Measurements from ENCODE around the gene MICU1. TPM values are rescaled to one million over a fixed set of nuclear protein-coding genes. Genes with fewer than 3 reads are reported as not detected.
A peak's percentile ranks its signal among the peaks of the same experiment; 100 is the strongest.

Gene MICU1
- total and polyA plus RNA-seq, 2 of the 13 experiments (the other 11 are each of a cell fraction or from before 2014, with no cell fraction given), result 32.5 to 56.1 TPM

DNA sequence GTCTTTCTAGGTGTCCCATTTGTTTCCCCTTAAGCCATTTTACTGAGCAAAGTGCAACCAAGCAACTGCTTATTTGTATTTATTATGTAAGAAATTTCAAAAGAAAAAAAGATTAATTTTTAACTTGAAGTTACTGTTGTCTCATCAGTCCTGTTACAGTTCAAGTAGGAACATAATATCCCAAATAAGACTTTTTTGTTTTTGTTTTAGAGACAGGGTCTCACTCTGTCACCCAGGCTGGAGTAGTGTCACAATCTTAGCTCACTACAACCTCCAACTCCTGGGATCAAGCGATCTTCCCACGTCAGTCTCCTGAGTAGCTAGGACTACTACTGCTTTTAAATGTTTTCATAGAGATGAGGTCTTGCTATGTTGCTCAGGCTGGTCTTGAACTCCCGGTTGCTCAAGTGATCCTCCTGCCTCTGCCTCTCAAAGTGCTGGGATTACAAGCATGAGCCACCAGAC is 101.9 kb downstream of the MICU1 start (continued):
- TF ChIP-seq, protein P1, sequence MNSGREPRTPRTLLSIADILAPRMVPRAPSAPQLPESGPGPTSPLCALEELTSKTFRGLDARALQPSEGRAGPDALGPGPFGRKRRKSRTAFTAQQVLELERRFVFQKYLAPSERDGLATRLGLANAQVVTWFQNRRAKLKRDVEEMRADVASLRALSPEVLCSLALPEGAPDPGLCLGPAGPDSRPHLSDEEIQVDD (CRISPR knock-in tag; IDR thresholded peaks at IDR 0.05; ENCODE audit: borderline replicate concordance), result no peak
- TF ChIP-seq HCFC1 (IDR thresholded peaks at IDR 0.05; ENCODE audit: low read depth, low read length) (no peak), ZNF569 (CRISPR knock-in tag; IDR thresholded peaks at IDR 0.05; ENCODE audit: borderline replicate concordance) (no peak), ZSCAN22 (CRISPR knock-in tag; IDR thresholded peaks at IDR 0.05) (no peak), POLR2A (IDR thresholded peaks at IDR 0.05; ENCODE audit: insufficient read depth in 1 of 2, low read depth in 2 of 2, low read length in 2 of 2) (0 out of 4 replicates have a peak, but pooled peaks of 1 of the 2 experiments have one; percentile 34), CREB1 (IDR thresholded peaks at IDR 0.05) (no peak), CREB1 (CRISPR knock-in tag; IDR thresholded peaks at IDR 0.05) (0 out of 2 replicates have a peak, but pooled peaks have one; percentile 17), ETV6 (CRISPR knock-in tag; conservative IDR thresholded peaks at IDR 0.05) (no peak), CEBPG (CRISPR knock-in tag; IDR thresholded peaks at IDR 0.05) (peak; percentile 50), RFXAP (CRISPR knock-in tag; IDR thresholded peaks at IDR 0.05; ENCODE audit: borderline replicate concordance) (no peak), BCL6 (CRISPR knock-in tag; IDR thresholded peaks at IDR 0.05) (no peak)
- TF ChIP-seq, protein P2, sequence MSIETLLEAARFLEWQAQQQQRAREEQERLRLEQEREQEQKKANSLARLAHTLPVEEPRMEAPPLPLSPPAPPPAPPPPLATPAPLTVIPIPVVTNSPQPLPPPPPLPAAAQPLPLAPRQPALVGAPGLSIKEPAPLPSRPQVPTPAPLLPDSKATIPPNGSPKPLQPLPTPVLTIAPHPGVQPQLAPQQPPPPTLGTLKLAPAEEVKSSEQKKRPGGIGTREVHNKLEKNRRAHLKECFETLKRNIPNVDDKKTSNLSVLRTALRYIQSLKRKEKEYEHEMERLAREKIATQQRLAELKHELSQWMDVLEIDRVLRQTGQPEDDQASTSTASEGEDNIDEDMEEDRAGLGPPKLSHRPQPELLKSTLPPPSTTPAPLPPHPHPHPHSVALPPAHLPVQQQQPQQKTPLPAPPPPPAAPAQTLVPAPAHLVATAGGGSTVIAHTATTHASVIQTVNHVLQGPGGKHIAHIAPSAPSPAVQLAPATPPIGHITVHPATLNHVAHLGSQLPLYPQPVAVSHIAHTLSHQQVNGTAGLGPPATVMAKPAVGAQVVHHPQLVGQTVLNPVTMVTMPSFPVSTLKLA (IDR thresholded peaks at IDR 0.05), result no peak
- TF ChIP-seq, protein P3, sequence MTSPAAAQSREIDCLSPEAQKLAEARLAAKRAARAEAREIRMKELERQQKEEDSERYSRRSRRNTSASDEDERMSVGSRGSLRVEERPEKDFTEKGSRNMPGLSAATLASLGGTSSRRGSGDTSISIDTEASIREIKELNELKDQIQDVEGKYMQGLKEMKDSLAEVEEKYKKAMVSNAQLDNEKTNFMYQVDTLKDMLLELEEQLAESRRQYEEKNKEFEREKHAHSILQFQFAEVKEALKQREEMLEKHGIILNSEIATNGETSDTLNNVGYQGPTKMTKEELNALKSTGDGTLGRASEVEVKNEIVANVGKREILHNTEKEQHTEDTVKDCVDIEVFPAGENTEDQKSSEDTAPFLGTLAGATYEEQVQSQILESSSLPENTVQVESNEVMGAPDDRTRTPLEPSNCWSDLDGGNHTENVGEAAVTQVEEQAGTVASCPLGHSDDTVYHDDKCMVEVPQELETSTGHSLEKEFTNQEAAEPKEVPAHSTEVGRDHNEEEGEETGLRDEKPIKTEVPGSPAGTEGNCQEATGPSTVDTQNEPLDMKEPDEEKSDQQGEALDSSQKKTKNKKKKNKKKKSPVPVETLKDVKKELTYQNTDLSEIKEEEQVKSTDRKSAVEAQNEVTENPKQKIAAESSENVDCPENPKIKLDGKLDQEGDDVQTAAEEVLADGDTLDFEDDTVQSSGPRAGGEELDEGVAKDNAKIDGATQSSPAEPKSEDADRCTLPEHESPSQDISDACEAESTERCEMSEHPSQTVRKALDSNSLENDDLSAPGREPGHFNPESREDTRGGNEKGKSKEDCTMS (CRISPR knock-in tag; conservative IDR thresholded peaks at IDR 0.05), result no peak
- TF ChIP-seq, protein P4, sequence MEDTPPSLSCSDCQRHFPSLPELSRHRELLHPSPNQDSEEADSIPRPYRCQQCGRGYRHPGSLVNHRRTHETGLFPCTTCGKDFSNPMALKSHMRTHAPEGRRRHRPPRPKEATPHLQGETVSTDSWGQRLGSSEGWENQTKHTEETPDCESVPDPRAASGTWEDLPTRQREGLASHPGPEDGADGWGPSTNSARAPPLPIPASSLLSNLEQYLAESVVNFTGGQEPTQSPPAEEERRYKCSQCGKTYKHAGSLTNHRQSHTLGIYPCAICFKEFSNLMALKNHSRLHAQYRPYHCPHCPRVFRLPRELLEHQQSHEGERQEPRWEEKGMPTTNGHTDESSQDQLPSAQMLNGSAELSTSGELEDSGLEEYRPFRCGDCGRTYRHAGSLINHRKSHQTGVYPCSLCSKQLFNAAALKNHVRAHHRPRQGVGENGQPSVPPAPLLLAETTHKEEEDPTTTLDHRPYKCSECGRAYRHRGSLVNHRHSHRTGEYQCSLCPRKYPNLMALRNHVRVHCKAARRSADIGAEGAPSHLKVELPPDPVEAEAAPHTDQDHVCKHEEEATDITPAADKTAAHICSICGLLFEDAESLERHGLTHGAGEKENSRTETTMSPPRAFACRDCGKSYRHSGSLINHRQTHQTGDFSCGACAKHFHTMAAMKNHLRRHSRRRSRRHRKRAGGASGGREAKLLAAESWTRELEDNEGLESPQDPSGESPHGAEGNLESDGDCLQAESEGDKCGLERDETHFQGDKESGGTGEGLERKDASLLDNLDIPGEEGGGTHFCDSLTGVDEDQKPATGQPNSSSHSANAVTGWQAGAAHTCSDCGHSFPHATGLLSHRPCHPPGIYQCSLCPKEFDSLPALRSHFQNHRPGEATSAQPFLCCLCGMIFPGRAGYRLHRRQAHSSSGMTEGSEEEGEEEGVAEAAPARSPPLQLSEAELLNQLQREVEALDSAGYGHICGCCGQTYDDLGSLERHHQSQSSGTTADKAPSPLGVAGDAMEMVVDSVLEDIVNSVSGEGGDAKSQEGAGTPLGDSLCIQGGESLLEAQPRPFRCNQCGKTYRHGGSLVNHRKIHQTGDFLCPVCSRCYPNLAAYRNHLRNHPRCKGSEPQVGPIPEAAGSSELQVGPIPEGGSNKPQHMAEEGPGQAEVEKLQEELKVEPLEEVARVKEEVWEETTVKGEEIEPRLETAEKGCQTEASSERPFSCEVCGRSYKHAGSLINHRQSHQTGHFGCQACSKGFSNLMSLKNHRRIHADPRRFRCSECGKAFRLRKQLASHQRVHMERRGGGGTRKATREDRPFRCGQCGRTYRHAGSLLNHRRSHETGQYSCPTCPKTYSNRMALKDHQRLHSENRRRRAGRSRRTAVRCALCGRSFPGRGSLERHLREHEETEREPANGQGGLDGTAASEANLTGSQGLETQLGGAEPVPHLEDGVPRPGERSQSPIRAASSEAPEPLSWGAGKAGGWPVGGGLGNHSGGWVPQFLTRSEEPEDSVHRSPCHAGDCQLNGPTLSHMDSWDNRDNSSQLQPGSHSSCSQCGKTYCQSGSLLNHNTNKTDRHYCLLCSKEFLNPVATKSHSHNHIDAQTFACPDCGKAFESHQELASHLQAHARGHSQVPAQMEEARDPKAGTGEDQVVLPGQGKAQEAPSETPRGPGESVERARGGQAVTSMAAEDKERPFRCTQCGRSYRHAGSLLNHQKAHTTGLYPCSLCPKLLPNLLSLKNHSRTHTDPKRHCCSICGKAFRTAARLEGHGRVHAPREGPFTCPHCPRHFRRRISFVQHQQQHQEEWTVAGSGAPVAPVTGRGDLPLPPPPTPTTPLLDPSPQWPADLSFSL (CRISPR knock-in tag; IDR thresholded peaks at IDR 0.05), result no peak
- TF ChIP-seq, protein P5, sequence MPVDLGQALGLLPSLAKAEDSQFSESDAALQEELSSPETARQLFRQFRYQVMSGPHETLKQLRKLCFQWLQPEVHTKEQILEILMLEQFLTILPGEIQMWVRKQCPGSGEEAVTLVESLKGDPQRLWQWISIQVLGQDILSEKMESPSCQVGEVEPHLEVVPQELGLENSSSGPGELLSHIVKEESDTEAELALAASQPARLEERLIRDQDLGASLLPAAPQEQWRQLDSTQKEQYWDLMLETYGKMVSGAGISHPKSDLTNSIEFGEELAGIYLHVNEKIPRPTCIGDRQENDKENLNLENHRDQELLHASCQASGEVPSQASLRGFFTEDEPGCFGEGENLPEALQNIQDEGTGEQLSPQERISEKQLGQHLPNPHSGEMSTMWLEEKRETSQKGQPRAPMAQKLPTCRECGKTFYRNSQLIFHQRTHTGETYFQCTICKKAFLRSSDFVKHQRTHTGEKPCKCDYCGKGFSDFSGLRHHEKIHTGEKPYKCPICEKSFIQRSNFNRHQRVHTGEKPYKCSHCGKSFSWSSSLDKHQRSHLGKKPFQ (CRISPR knock-in tag; IDR thresholded peaks at IDR 0.05; ENCODE audit: insufficient replicate concordance), result no peak
- TF ChIP-seq, protein P6, sequence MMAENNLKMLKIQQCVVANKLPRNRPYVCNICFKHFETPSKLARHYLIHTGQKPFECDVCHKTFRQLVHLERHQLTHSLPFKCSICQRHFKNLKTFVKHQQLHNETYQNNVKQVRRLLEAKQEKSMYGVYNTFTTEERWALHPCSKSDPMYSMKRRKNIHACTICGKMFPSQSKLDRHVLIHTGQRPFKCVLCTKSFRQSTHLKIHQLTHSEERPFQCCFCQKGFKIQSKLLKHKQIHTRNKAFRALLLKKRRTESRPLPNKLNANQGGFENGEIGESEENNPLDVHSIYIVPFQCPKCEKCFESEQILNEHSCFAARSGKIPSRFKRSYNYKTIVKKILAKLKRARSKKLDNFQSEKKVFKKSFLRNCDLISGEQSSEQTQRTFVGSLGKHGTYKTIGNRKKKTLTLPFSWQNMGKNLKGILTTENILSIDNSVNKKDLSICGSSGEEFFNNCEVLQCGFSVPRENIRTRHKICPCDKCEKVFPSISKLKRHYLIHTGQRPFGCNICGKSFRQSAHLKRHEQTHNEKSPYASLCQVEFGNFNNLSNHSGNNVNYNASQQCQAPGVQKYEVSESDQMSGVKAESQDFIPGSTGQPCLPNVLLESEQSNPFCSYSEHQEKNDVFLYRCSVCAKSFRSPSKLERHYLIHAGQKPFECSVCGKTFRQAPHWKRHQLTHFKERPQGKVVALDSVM (CRISPR knock-in tag; IDR thresholded peaks at IDR 0.05), result peak; percentile 87

All from HepG2 (cell line).